EL (cell line): ENCODE results near the gene MB.

ENCODE experiments used
- DNase-seq: peaks from one replicate; pipeline ENCODE4 v3.0.0-alpha.2; 2016

Gene MB

DNA sequence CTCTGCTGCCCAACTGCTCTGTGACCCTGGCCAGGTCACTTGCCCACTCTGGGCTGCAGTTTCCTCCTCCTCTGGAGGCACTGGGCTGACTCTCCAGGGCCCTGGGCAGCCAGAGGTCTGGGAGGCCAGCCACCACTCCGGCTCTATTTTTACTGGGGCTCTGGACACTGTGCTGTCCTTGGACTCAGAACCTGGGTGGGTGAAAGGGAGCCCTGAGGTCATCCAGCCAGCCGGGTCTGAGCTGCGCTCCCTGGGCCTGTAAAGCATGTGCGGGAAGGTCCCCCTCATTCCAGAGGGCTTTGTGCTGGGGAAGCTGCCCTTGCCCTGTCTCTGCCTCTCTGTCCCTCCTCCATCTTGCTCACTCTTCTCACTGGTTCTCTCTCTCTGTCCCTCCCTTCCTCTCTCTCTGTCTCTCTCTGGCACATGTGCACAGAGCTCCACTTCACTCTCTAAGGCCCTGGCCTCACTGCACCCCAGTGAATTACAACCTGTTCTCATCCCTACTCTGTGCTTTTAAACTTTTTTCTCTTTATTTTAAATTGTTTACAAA is 24.6 kb downstream of the MB start:
- DNase-seq: no peak

DNA sequence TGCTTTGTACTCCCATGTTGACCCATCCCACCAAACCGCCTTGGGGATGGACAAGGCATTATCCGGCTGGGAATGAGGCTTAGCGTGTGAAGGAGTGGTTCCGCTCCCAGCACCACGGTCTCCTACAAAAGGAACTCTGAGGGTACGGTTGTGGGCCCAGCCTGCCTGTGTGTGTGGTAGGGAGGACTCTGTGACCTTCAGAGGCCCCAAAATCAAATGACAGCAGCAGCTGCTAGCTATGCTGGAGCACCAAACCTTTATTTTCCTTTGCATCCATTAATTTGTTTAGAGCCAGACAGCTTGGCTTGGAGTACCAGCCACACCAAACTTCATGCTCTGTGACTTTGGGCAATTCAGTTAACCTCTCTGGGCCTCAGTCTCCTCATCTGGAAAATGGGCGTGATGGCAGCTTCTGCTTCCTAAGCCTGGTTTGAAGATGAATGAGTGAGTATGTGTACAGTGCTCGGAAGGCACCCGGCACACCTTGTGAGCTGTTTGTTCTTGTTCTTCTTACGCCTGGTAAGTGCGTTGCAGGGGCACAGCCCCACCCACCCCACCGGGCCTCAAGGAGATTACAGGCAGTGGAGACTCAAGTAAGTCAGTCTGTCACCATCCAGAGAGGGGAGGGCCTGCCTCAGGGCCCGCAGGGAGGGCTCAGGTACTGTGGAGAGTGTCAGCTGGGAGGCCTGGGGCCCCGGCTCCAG is 25.3 kb downstream of the MB start:
- no peak for DNase-seq

DNA sequence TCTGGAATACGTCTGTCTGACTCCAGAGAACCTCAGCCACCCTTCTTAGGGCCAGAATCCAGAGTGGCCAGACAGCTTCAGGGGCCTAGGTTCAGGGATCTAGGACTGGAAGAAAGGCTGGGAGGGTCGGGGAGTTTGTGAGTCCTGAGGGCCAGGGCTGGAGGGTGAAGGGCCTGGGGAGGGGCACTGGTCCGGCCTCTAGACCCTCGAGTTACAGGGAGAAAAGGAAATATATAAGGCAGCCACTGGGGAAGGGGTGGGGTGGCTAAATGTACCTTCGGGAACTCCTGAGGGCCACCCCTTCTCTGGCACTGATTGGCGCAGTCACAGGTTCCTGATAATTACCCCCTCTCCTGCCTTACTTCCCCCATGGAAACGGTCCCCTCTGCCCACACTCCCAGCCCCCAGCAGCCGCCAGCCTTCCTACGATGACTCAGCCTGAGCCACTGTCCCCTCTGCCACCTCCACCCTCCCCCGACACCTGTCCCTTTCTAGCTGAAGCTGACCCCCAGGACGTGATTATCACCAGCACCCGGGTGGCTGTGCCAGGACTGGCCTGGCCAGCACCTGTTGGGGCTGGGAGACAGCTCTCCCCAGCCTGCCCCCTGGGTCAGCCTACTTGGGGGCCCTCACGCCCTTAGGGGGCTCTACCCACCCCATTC is 26.4 kb downstream of the MB start:
- DNase-seq: no peak

DNA sequence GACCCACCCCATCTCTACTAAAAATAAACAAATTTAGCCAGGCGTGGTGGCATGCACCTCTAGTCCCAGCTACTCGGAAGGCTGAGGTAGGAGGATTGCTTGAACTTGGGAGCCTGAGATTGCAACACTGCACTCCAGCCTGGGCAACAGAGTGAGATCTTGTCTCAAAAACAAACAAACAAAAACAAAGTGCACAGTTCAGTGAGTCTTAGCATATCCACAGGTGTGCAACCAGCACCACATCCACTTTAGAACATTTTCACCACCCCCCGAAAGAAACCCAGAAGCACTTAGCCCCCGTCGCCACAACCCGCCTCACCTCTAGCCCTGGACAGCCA is 27.4 kb downstream of the MB start:
- no peak for DNase-seq

DNA sequence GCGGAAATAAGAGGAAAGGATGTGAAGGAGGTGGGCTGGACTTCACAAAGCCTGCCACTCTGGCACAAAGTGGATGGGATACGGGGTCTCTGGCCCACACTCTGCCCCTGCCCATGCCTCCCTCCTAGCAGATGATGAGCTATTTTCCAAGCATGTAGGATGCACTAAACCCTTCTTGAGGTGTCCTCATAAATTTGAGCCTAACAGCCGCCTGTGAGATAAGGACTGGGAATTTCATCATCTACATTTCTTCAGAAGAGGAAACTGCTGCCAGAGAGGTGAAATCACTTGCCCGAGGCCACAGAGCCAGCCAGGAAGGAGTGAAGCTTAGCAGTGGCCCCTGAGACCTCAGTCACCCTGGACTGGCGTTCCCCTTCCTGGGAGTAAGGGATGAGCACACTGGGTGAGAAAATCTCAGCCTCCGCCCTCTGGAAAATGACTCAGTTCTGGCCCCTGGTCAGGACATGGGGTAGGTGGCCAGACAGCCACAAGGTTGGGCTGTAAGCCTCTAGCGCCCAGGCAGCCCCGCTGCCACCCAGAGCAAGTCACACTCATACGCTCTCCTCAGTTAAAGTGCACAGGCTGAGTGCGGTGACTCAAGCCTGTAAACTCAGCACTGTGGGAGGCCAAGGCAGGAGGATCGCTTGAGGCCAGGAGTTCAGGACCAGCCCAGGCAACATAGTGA is 27.9 kb downstream of the MB start:
- peak; percentile 100 for DNase-seq

DNA sequence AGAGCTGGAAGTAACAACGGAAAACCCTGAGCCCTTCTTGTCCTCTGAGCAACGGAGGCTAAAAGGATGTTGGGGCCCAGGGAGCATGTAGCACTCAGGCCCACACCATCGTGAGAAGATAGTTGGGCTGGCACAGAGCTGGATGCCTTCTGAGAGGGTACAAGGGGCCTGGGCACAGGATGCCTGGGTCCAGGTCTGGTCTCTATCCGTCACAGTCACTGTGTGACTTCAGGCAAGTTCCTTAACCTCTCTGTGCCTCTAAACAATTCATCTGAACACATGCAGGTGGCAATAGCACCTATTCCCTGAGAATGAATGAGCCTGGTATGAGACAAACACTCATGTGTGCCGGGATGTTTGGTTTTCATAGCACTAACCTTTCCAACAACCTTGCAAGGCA is 29.2 kb downstream of the MB start:
- no peak for DNase-seq

DNA sequence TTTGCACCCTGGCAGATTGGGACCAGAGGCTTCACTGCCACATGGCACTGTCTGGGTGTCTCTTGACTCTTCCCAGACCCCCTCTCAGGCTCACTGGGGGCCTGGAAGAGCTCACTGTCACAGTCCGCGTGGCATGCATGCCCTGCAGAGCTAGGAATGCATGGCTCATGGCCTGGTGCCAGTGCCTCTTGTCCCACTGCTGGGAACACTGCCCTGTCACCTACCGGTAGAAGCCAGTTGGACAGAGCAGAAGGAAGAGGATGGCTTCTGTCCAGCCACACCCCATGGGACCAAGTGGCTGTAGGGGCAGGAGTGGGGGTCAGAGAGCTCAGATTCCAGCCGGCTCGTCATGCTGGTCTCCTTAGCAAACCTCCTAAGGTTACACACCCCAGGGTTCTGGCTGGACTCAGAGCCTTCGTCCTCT is 29.7 kb downstream of the MB start:
- DNase-seq: no peak

DNA sequence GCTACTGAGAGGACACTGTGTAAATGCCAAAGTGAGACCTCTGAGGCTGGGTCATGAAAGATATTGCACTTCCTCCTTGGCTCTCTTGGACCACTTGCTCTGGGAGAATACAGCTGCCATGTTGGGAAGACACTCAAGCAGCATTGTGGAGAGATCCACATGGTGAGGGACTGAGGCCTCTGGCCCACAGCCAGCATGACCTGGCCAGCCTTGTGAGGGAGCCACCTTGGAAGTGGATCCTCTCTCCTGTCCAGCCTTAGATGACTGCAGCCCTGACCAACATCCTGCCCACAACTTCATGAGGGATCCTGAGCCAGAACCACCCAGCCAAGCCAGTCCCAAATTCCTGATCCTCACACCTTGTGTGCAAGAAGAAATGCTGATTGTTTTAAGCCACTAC is 30.4 kb downstream of the MB start:
- DNase-seq: no peak

DNA sequence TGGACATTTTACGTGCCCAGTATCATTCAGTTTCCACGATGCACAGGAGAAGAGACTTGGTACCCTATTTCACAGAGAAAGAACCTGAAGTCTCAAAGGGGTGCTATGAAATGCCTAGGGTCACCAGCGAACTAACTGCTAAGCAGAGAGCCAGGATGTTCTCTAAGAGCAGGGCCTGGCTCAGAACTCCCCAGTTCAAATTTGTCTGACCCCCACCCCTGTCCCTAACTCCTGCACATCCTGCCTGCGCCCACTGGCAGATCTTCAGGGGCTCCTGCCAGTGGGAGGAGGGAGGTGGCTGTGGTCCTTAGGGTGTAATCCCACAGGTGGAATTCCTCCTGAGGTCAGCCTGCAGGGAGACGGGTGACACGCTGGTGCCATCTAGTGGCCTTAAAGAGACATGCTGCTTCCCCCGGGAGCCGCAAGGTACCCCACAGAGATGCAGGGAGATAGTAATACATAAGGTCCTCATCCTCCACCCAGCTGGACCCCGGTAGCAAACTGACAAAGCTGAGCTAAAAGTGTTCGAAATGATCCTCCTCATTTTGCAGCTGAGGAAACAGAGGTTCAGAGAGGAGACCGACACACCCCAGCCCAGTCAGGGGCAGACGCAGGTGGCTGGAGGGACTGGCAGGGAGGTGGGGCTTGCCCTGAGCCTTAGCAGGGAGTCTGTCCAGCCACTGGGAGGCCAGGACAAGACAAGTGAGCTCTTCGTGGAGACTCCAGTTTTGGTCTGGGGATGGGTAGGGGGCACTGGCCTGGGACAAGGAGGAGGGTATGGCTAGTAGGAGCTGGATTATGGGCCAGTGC is 34.1 kb downstream of the MB start:
- DNase-seq: peak; percentile 68

DNA sequence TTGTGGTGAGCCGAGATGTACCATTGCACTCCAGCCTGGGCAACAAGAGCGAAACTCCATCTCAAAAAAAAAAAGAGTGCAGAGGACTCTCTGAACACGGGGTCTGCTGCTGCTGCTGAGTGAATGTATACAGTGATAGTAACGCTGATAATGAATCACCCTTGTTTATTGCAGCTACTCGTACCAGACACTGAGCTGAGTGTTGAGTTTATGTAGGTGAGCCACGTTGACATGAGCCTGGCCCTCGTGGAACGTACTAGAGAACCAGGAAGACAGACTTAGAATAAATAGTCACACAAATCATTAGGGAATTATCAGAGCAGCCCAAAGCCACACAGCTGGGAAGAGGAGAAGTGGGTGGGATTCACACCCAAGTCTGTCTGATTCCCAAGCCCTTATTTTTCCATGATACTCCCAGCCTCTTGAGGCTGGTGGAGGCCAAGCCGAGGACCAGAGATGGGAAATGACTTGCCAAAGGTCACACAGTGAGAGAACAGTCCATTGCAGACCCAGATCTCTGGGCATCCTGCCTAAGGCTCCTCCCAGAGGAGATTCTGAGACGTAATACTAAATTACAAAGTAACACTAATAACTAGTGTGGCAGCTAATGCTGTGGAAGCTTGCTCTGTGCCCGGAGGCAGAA is 34.8 kb downstream of the MB start:
- no peak for DNase-seq

DNA sequence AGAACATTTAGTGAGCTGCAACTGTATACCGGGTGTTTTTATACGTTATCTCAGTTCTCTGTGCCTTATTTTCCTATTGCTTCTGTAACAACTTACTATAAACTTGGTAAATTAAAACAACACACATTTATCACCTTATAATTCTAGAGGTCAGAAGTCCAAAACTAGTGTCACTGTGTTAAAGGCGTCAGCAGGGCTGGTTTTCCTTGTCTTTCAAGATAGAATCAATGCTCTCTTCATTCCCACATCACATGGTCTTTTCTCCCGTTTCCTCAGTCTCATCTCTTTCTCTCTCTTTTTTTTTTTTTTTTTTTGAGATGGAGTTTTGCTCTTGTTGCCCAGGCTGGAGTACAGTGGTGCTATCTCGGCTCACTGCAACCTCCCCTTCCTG is 36.1 kb downstream of the MB start:
- no peak for DNase-seq

DNA sequence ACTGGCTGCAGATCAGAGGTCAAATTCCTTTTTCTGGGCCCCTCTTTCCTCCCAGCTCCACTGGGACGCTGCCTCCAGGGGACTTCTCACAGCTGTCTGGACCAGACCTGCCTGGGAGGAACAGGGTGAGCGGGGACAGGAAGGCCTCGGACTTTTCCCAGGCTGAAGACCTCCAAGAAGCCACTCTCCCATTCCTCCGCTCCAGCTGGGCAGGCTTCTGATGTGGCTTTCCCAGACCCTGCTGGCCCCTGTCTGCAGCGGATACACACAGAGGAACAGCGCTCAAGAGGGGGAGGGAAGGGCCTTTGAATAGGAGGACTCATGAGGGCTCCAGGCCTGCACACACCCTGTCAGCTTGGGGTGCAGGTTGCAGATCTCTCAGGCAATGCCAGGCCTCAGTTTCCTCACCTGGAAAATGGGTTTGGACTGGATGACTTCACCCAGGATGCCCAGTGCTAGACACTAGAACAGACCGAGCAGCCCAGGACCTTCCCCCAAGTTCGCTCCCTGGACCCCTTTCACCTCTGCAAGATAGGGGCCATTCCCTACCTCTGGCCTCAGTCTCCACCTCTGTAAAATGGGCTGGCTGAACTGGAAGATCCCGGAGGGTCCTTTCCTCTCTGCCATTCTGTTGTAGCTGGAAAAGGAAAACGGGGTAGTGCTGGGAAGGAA is 36.6 kb downstream of the MB start:
- no peak for DNase-seq

DNA sequence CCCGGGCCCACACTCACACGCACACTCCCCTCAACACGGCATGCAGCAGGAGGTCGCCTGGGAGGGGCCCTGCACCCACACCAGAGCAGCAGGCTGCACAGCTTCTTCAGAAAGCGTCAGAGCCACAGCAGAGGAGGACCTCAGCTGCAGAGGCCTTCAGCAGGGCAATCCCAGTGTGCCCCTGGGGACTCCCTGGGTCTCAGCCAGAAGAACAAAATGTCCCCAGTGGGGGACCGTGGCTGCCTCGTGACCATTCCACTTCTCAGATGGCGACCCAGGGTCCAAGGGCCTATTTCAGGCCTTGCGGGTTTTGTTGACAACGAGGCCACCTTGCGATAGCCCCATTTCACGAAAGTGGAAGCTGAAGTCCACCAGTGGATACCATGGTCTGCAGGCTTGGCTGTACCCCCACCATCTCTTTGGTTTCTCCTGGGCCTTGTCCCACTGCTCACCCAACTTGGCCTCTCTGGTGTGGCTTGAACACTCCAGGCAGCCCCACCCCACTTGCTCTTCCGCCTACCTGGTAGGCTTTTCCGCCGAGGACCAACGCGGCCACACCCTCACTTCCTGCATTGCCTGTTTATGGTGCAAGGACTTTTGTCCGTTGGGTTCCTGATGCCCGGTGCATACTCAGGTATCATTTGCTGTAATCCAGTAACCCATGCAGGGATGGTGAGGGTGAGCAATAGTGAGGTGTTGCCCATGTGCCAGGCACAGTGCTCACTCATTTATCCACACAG is 38.1 kb downstream of the MB start:
- no peak for DNase-seq

DNA sequence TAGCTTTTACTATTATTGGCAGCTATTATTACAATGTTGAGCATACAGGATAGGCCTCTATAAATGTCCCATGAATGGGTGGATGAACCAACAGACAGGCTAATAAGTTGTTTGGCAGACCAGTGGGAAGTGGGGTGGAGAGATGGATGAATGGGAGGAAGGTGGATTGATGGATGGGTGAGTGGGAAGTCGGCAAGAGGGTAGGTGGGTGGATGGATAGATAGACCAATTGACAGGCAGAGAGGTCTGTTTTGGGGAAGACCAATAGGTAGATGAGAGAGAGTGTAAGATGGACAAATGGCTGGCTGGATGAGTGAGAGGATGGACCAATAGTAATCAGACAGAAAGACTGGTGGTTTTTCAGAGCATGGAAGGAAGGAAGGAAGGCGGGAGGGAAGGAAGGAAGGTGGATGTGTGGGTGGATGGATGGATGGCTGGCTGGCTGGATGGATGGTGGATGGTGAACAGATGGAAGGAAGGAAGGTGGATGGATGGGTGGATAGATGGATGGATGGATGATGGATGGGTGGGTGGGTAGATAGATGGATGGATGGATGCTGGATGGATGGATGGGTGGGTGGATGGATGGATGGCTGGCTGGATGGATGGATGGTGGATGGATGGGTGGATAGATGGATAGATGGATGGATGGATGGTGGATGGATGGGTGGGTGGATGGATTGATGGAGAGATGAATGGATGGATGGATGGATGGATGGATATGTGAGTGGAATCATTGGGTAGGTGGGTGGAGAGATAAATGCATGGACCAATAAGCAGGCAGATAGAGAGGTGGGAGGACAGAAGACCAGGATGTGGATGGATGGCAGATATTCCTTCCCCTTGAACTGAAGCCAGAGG is 39.1 kb downstream of the MB start:
- no peak for DNase-seq

DNA sequence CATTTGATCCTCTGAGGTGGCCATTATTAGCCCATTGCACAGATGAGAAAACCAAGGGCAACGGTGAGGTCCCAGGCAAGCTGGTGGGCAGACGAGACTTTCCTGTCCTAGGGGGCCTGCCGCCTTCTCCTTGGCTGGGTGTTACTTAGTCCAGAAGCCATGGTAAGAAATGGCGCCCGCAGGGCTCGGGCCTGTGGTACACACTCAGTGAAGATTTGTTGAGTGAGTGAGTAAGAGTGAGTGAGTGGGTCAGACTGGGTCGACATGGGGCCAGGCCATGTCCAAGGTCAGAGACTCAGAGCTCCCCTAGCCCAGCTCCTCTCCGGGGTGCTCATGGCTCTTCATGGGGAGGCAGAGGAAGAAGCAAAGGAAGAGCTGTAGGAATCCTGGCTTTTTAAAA is 40.5 kb downstream of the MB start:
- no peak for DNase-seq

DNA sequence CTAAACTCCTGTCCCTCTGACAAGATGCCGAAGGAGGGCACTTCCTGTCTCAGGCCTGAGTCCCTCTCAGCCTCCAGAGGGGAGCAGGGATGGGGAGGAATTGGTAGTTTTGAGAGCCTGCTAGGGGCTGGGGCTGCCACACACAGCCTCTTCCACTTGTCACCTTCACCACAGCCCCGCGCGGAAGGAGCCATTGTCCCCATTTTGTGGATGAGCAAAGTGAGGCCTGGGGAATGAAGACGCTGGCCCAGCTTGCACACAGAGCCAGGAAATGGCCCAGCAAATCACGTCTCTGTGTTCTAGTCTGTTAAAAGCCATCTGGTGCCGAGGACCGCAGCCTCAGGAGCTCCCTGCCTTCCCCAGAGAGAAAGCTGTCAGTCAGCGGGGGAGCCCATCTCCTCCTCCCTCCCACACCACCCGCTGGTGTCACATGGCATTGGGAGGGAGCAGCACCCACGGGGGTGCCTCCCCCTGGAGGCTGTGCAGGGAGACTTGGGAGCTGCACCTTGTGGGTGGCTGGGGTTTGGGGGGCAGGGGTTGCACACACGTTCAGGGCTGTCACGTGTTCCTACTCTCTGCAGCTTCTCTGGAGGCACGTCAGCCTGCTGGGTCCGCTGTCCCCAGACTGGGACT is 41.9 kb downstream of the MB start:
- no peak for DNase-seq

DNA sequence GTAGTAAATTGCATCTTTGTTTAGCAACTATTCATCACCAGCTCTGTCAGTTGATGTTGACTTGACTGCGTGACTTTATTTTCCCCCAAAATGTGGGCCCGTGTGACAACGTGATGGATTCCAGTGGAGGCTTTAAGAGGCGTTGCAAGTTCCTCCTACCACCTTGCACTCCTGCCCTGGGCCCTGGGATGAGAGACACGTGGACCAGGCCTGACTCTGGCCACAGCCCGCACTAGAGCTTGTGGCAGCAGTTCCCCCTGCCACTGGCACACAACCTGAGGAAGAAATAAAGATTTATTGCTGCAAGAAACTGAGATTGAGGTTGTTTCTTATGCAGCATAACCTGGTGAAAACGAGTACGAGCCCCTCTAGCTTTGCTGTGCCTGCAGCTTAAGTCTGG is 44.6 kb downstream of the MB start:
- no peak for DNase-seq

DNA sequence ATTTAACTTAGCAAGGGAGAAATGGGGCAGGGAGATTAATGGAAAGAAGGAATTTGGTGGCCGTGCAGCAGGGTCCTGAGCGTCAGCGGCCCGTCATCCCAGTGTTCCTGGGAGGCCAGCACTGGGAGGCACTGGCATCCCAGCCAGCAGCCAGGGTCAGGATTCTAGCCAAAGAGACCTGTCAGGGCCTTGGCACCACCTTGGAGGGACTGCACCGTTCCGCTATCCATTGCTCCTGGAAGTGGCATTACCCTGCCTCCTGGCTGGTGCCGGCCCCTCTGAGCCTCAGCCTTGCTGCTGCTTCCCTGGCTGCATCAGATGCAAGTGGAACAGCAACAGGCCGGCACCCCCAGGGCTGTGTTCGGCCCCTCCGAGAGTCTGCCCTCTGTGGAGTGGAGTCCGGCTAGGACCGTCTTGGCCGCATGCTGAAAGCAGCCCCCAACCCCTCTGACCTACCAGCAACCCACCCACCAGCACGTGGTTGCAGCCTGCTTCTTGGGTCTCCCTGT is 46.4 kb downstream of the MB start:
- DNase-seq: no peak

DNA sequence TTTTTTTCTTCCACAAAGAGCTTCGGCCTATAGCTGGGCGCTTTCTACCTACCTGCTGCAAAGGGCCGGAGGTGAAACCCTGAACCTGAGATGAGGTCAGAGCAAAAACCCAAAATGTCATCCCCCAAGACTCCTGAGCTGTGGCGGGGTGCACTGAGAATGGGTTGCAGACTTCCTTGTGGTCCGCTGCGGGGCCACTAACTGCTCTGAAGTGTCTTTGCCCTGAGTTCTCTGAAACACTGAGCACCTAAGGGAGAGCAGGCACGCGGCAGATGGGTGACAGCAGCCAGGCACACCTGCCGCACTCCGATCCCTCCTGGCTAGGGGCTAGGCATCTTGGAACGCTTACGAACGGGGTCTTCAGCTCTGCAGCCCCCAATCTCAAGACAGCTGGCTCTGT is 47.2 kb downstream of the MB start:
- no peak for DNase-seq
